MCF 10A (cell line): ENCODE data around the gene ADM. TPM values are rescaled to one million over a fixed set of nuclear protein-coding genes. Genes with fewer than 3 reads are reported as not detected.

Experiments used
- BruUV-seq: library from RNA; stranded (reverse); fragments of 400-500 nt; replicated peaks from 2 replicates; lab custom pipeline; 2021; lab: Mats Ljungman, UMichigan
- CTCF ChIA-PET: fragments of 300-600 bp; sonication (Branson Sonifier 250); formaldehyde crosslinking; extraction: SDS; loops from one replicate; lab custom pipeline; 2021; ENCODE audit warnings: antibody characterized with exemption, inconsistent platforms; lab: Yijun Ruan, JAX
- POLR2A ChIA-PET: fragments of 300-600, 350-650 bp; sonication (Branson Sonifier 250); formaldehyde crosslinking; extraction: SDS; loops from one replicate; lab custom pipeline; 2020; ENCODE audit warnings: antibody characterized with exemption, inconsistent platforms; lab: Yijun Ruan, JAX
- DNase-seq: peaks from one replicate; pipeline ENCODE4 v3.0.0-alpha.2; 2018; ENCODE audit not compliant: unreplicated experiment
- H3K27ac Mint-ChIP-seq: one replicate; pipeline ENCODE4 v1.8.0; 2022; ENCODE audit warnings: mild to moderate bottlenecking, low read depth, mixed read lengths; ENCODE audit not compliant: unreplicated experiment
- H3K27me3 Mint-ChIP-seq: one replicate; pipeline ENCODE4 v1.8.0; 2022; ENCODE audit warnings: mixed read lengths; ENCODE audit not compliant: insufficient read depth, unreplicated experiment
- H3K36me3 Mint-ChIP-seq: one replicate; pipeline ENCODE4 v1.8.0; 2022; ENCODE audit warnings: mild to moderate bottlenecking, moderate library complexity, mixed read lengths; ENCODE audit not compliant: insufficient read depth, unreplicated experiment
- H3K4me1 Mint-ChIP-seq: one replicate; pipeline ENCODE4 v1.8.0; 2022; ENCODE audit warnings: mixed read lengths; ENCODE audit not compliant: insufficient read depth, unreplicated experiment
- H3K4me3 Mint-ChIP-seq: one replicate; pipeline ENCODE4 v1.8.0; 2022; ENCODE audit warnings: mild to moderate bottlenecking, moderate library complexity, mixed read lengths; ENCODE audit not compliant: unreplicated experiment
- H3K9me3 Mint-ChIP-seq: one replicate; pipeline ENCODE4 v1.8.0; 2022; ENCODE audit warnings: mixed read lengths; ENCODE audit not compliant: unreplicated experiment
- CTCF ChIP-seq: fragments of 200-600 bp; IDR thresholded peaks from one replicate; pipeline ENCODE4 v1.8.0; 2022; ENCODE audit warnings: antibody characterized with exemption, mild to moderate bottlenecking; ENCODE audit not compliant: unreplicated experiment
- intact Hi-C: fragments of 100-400 bp; cut with micrococcal nuclease; formaldehyde crosslinking; loops from 2 replicates; pipeline ENCODE4 v1.14.1; 2022
- total RNA-seq: library from RNA; stranded (reverse); gene quantifications from 2 replicates; pipeline ENCODE4 v1.2.3, GENCODE V29; 2022

ADM gene
- total RNA-seq, 1 experiment from 2014 or later = 8.7 TPM

- ChIA-PET POLR2A (interaction anchor here (8.5 kb wide), 1 partner anchor 8 kb away, joined by 217 read pairs; the partner anchor contains the start of gene ADM), CTCF (interaction anchor here (1.1 to 1.7 kb wide), 3 partner anchors 10 to 91 kb away, joined by 3 to 4 read pairs (median 3); no protein-coding TSS in a partner anchor)
- H3K4me1 Mint-ChIP-seq = peaks cover 18% of the 10 kb centered on the region
- DNase-seq = no peak
- no peaks in the 10 kb centered on the region for H3K27me3 Mint-ChIP-seq
- no peak for TF ChIP-seq CTCF
- intact Hi-C loops = no loop called here
- no peaks in the 10 kb centered on the region for H3K9me3 Mint-ChIP-seq
- no peak overlapping the region for H3K4me3 Mint-ChIP-seq
- H3K27ac Mint-ChIP-seq = no peak overlapping the region
- no TSS peak for BruUV-seq
- H3K36me3 Mint-ChIP-seq = peaks cover 10% of the 10 kb centered on the region
Observed at GRCh38 chr11:10298342-10298741, 6.5 kb upstream of the ADM start.

GRCh38 chr11:10301656-10302358 lies 3.1 kb upstream of the ADM start:
- POLR2A ChIA-PET = interaction anchor here (0.6 to 10.8 kb wide), 33 partner anchors 6 to 840 kb away, joined by 3 to 217 read pairs (median 10); partner anchors contain the start of genes CTR9, SBF2 and ZNF143
- peaks cover 32% of the 10 kb centered on the region for H3K36me3 Mint-ChIP-seq

GRCh38 chr11:10302359-10302743 lies 2.5 kb upstream of the ADM start:
- ChIA-PET POLR2A (interaction anchor here (0.6 to 10.8 kb wide), 42 partner anchors 6 to 841 kb away, joined by 3 to 217 read pairs (median 8); partner anchors contain the start of genes CTR9, SBF2, WEE1 and ZNF143), CTCF (interaction anchor here (0.6 to 5.9 kb wide), 18 partner anchors 10 to 1393 kb away, joined by 3 to 56 read pairs (median 4); partner anchors contain the start of gene RNF141)
- DNase-seq = no peak
- no peak for TF ChIP-seq CTCF
- intact Hi-C loops = loop anchor here (5.0 kb wide), 1 partner anchor 180 kb away; no protein-coding TSS in a partner anchor
- Mint-ChIP-seq H3K4me1 (peaks cover 21% of the 10 kb centered on the region), H3K27ac (peak overlapping the region; percentile 90), H3K9me3 (no peaks in the 10 kb centered on the region), H3K4me3 (peak overlapping the region; percentile 79), H3K27me3 (no peaks in the 10 kb centered on the region), H3K36me3 (peaks cover 37% of the 10 kb centered on the region)
- BruUV-seq = no TSS peak

More at GRCh38 chr11:10301656-10302358, 3.1 kb upstream of the ADM start:
- BruUV-seq = no TSS peak
- Mint-ChIP-seq H3K27me3 (no peaks in the 10 kb centered on the region), H3K27ac (no peak overlapping the region), H3K9me3 (no peaks in the 10 kb centered on the region), H3K4me1 (peaks cover 16% of the 10 kb centered on the region), H3K4me3 (peak overlapping the region; percentile 79)
- no peak for TF ChIP-seq CTCF
- CTCF ChIA-PET = interaction anchor here (0.7 to 5.9 kb wide), 10 partner anchors 9 to 1392 kb away, joined by 3 to 56 read pairs (median 3); partner anchors contain the start of gene RNF141
- DNase-seq = peak; percentile 67
- intact Hi-C loops = loop anchor here (5.0 kb wide), 1 partner anchor 180 kb away; no protein-coding TSS in a partner anchor
